HCT116 (cell line): ENCODE measurements around the gene NOP16.

Source experiments
- CEBPB ChIP-seq: IDR thresholded peaks from 2 replicates; pipeline ENCODE4 v1.6.1; 2012; ENCODE audit warnings: low read depth
- EZH2 ChIP-seq: fragments of 200-600 bp; sonication (generic); IDR thresholded peaks from 2 replicates; pipeline ENCODE4 v1.6.1; 2017; ENCODE audit warnings: antibody characterized with exemption, mixed run types
- EZH2phosphoT487 ChIP-seq: fragments of 200-600 bp; IDR thresholded peaks from 2 replicates; pipeline ENCODE4 v1.6.1; 2018; ENCODE audit warnings: antibody characterized with exemption, borderline replicate concordance
- JUND ChIP-seq: IDR thresholded peaks from 2 replicates; pipeline ENCODE4 v1.6.1; 2012
- MAX ChIP-seq: IDR thresholded peaks from 2 replicates; pipeline ENCODE4 v1.6.1; 2012
- POLR2A ChIP-seq: IDR thresholded peaks from 2 replicates; pipeline ENCODE4 v1.7.0; 2011; ENCODE audit warnings: borderline replicate concordance; ENCODE audit not compliant: insufficient read depth, insufficient read length; ENCODE audit errors: extremely low read depth
- POLR2AphosphoS5 ChIP-seq: IDR thresholded peaks from 2 replicates; pipeline ENCODE4 v1.6.1; 2011; ENCODE audit warnings: mild to moderate bottlenecking, low read depth, low read length, moderate library complexity
- RAD21 ChIP-seq: IDR thresholded peaks from 2 replicates; pipeline ENCODE4 v1.6.1; 2012; ENCODE audit warnings: low read depth, mild to moderate bottlenecking
- YY1 ChIP-seq: IDR thresholded peaks from 2 replicates; pipeline ENCODE4 v1.6.1; 2011; ENCODE audit warnings: low read length, low read depth, moderate library complexity, mild to moderate bottlenecking; ENCODE audit not compliant: insufficient replicate concordance; ENCODE audit errors: extremely low read depth
- ZNF274 ChIP-seq: fragments of 200-500 bp; sonication (Bioruptor generic); IDR thresholded peaks from 2 replicates; pipeline ENCODE4 v1.6.1; 2014; ENCODE audit warnings: mild to moderate bottlenecking, low read depth, low read length, inconsistent platforms
- TF ChIP-seq, protein P1 (sequence below), 3 experiments: fragments of 200-600 bp in 1 of 3; sonication (generic) in 1 of 3; IDR thresholded peaks in 2 of 3; conservative IDR thresholded peaks in 1 of 3; 2 replicates each; pipeline ENCODE4 v1.5.1; 2012 to 2017; ENCODE audit warnings: low read depth in 2 of 3, low read length in 2 of 3, antibody characterized with exemption in 1 of 3, borderline replicate concordance in 1 of 3, control low read depth in 1 of 3, mild to moderate bottlenecking in 1 of 3, mixed read lengths in 1 of 3, mixed run types in 1 of 3, moderate library complexity in 1 of 3; ENCODE audit not compliant: insufficient read depth in 1 of 3
- TF ChIP-seq, protein P2 (sequence below): IDR thresholded peaks from 2 replicates; pipeline ENCODE4 v1.6.1; 2012; ENCODE audit warnings: low read depth

- TF ChIP-seq POLR2A (no peak), ZNF274 (no peak), JUND (no peak), EZH2phosphoT487 (no peak), YY1 (no peak), RAD21 (no peak), EZH2 (no peak), CEBPB (no peak), POLR2AphosphoS5 (no peak), MAX (no peak)
- TF ChIP-seq, protein P1, sequence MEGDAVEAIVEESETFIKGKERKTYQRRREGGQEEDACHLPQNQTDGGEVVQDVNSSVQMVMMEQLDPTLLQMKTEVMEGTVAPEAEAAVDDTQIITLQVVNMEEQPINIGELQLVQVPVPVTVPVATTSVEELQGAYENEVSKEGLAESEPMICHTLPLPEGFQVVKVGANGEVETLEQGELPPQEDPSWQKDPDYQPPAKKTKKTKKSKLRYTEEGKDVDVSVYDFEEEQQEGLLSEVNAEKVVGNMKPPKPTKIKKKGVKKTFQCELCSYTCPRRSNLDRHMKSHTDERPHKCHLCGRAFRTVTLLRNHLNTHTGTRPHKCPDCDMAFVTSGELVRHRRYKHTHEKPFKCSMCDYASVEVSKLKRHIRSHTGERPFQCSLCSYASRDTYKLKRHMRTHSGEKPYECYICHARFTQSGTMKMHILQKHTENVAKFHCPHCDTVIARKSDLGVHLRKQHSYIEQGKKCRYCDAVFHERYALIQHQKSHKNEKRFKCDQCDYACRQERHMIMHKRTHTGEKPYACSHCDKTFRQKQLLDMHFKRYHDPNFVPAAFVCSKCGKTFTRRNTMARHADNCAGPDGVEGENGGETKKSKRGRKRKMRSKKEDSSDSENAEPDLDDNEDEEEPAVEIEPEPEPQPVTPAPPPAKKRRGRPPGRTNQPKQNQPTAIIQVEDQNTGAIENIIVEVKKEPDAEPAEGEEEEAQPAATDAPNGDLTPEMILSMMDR (IDR thresholded peaks at IDR 0.05 in 2 of 3, conservative IDR thresholded peaks at IDR 0.05 in 1 of 3; ENCODE audit: borderline replicate concordance in 1 of 3, insufficient read depth in 1 of 3, low read depth in 2 of 3, low read length in 2 of 3) = no peak
- TF ChIP-seq, protein P2, sequence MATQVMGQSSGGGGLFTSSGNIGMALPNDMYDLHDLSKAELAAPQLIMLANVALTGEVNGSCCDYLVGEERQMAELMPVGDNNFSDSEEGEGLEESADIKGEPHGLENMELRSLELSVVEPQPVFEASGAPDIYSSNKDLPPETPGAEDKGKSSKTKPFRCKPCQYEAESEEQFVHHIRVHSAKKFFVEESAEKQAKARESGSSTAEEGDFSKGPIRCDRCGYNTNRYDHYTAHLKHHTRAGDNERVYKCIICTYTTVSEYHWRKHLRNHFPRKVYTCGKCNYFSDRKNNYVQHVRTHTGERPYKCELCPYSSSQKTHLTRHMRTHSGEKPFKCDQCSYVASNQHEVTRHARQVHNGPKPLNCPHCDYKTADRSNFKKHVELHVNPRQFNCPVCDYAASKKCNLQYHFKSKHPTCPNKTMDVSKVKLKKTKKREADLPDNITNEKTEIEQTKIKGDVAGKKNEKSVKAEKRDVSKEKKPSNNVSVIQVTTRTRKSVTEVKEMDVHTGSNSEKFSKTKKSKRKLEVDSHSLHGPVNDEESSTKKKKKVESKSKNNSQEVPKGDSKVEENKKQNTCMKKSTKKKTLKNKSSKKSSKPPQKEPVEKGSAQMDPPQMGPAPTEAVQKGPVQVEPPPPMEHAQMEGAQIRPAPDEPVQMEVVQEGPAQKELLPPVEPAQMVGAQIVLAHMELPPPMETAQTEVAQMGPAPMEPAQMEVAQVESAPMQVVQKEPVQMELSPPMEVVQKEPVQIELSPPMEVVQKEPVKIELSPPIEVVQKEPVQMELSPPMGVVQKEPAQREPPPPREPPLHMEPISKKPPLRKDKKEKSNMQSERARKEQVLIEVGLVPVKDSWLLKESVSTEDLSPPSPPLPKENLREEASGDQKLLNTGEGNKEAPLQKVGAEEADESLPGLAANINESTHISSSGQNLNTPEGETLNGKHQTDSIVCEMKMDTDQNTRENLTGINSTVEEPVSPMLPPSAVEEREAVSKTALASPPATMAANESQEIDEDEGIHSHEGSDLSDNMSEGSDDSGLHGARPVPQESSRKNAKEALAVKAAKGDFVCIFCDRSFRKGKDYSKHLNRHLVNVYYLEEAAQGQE = no peak
Observed at GRCh38 chr5:176366232-176366894, 22.0 kb downstream of the NOP16 start.
